A549 (cell line): ENCODE measurements around the gene KIAA0930. TPM values are rescaled to one million over a fixed set of nuclear protein-coding genes. Genes with fewer than 3 reads are reported as not detected.

ENCODE experiments used
- ATAC-seq, 2 experiments: fragments of 200-7000 bp in 1 of 2; fragments of >200 bp in 1 of 2; cut with Nextera tagmentation in 1 of 2; cut with Tn5 transposase in 1 of 2; 3 replicates each; pipeline versions ENCODE4 v1.8.0 to v1.9.1; 2018 to 2020; ENCODE audit warnings: mild to moderate bottlenecking in 1 of 2, moderate library complexity in 1 of 2
- CTCF ChIA-PET: fragments of 300-600 bp; sonication (Branson Sonifier 250); formaldehyde crosslinking; extraction: SDS; loops from one replicate; lab custom pipeline; 2021; ENCODE audit warnings: antibody characterized with exemption, inconsistent platforms; lab: Yijun Ruan, JAX
- POLR2A ChIA-PET: fragments of 350-600 bp; formaldehyde crosslinking; extraction: SDS; loops from one replicate; lab custom pipeline; 2021; ENCODE audit warnings: antibody characterized with exemption, inconsistent platforms; lab: Yijun Ruan, JAX
- DNase-seq, 2 experiments: peaks; one replicate each; pipeline versions ENCODE4 v3.0.0 to v3.0.0-alpha.2; 2011 to 2016; ENCODE audit warnings: low read depth in 1 of 2, low spot score in 1 of 2
- FAIRE-seq: peaks from 2 replicates; lab custom pipeline; 2011; peaks lifted over from hg19 to GRCh38; lab: Jason Lieb, UNC
- H3K27ac ChIP-seq, 2 experiments: fragments of >200 bp; sonication (Bioruptor Twin); formaldehyde crosslinking; 3 replicates each; pipeline ENCODE4 v1.5.1; 2016 to 2017
- H3K4me1 ChIP-seq: fragments of >200 bp; sonication (Bioruptor Twin); formaldehyde crosslinking; 3 replicates; pipeline ENCODE4 v1.6.1; 2016
- H3K4me2 ChIP-seq: fragments of >200 bp; sonication (Bioruptor Twin); formaldehyde crosslinking; 3 replicates; pipeline ENCODE4 v1.6.1; 2016
- H3K4me3 ChIP-seq: fragments of >200 bp; sonication (Bioruptor Twin); formaldehyde crosslinking; 3 replicates; pipeline ENCODE4 v1.5.1; 2016
- H3K9me3 ChIP-seq: fragments of >200 bp; sonication (Bioruptor Twin); formaldehyde crosslinking; 3 replicates; pipeline ENCODE4 v1.6.1; 2016
- BHLHE40 ChIP-seq: IDR thresholded peaks from 2 replicates; pipeline ENCODE4 v1.6.1; 2012; ENCODE audit warnings: low read depth, low read length, inconsistent platforms
- CBX2 ChIP-seq: fragments of 200-600 bp; sonication (generic); IDR thresholded peaks from 2 replicates; pipeline ENCODE4 v1.6.1; 2016; ENCODE audit warnings: low read depth, mild to moderate bottlenecking, borderline replicate concordance
- CEBPB ChIP-seq, 2 experiments: fragments of >200 bp in 1 of 2; sonication (Bioruptor Twin) in 1 of 2; formaldehyde crosslinking in 1 of 2; IDR thresholded peaks; 2 replicates each; pipeline ENCODE4 v1.6.1; 2012 to 2016
- CHD4 ChIP-seq: fragments of 200-600 bp; sonication (generic); IDR thresholded peaks from 2 replicates; pipeline ENCODE4 v1.6.1; 2016; ENCODE audit warnings: antibody characterized with exemption, mild to moderate bottlenecking, borderline replicate concordance
- EHF ChIP-seq: fragments of 250-450 bp; sonication (Bioruptor Pico); IDR thresholded peaks from 2 replicates; pipeline ENCODE4 v1.5.0; 2020; ENCODE audit warnings: mild to moderate bottlenecking
- EHMT2 ChIP-seq: fragments of 200-600 bp; sonication (generic); IDR thresholded peaks from 2 replicates; pipeline ENCODE4 v1.6.1; 2016; ENCODE audit warnings: antibody characterized with exemption, low read depth, mild to moderate bottlenecking, moderate library complexity
- FOSB ChIP-seq: fragments of 250-450 bp; sonication (Bioruptor Pico); IDR thresholded peaks from 2 replicates; pipeline ENCODE4 v1.5.0; 2020; ENCODE audit warnings: mild to moderate bottlenecking, moderate library complexity
- HDAC2 ChIP-seq: fragments of 200-600 bp; sonication (generic); IDR thresholded peaks from 2 replicates; pipeline ENCODE4 v1.6.1; 2016
- HOXB13 ChIP-seq: fragments of 250-450 bp; sonication (Bioruptor Pico); IDR thresholded peaks from 2 replicates; pipeline ENCODE4 v1.5.0; 2020; ENCODE audit warnings: low read depth, mild to moderate bottlenecking, moderate library complexity
- HOXB5 ChIP-seq: fragments of 250-450 bp; sonication (Bioruptor Pico); IDR thresholded peaks from 2 replicates; pipeline ENCODE4 v1.5.0; 2020; ENCODE audit warnings: mild to moderate bottlenecking, moderate library complexity
- KDM5A ChIP-seq: fragments of 200-600 bp; sonication (generic); IDR thresholded peaks from 2 replicates; pipeline ENCODE4 v1.6.1; 2016; ENCODE audit warnings: antibody characterized with exemption, mild to moderate bottlenecking
- RARB ChIP-seq: fragments of 250-450 bp; sonication (Bioruptor Pico); IDR thresholded peaks from 2 replicates; pipeline ENCODE4 v1.8.0; 2021; ENCODE audit warnings: mild to moderate bottlenecking, moderate library complexity
- RCOR1 ChIP-seq: fragments of 150-350 bp; IDR thresholded peaks from 2 replicates; pipeline ENCODE4 v1.6.1; 2014; ENCODE audit warnings: antibody characterized with exemption, low read length, low read depth
- RFX5 ChIP-seq: fragments of 450-650 bp; IDR thresholded peaks from 2 replicates; pipeline ENCODE4 v1.7.1; 2014; ENCODE audit warnings: antibody characterized with exemption, mild to moderate bottlenecking, moderate library complexity
- TP53 ChIP-seq: fragments of 250-450 bp; sonication (Bioruptor Pico); IDR thresholded peaks from 2 replicates; pipeline ENCODE4 v1.5.0; 2021; ENCODE audit warnings: mild to moderate bottlenecking, moderate library complexity
- ZC3H11A ChIP-seq: fragments of 450-650 bp; IDR thresholded peaks from 2 replicates; pipeline ENCODE4 v1.6.1; 2014; ENCODE audit warnings: antibody characterized with exemption, mild to moderate bottlenecking
- ZNF302 ChIP-seq: fragments of 250-450 bp; sonication (Bioruptor Pico); IDR thresholded peaks from 2 replicates; pipeline ENCODE4 v1.9.0; 2021; ENCODE audit warnings: inconsistent platforms, mild to moderate bottlenecking, moderate library complexity
- WGBS: methylation state at CpG from one replicate; pipeline ENCODE4 v1.1.6; 2017; ENCODE audit errors: missing lambda C conversion rate; 5-methylcytosine and 5-hydroxymethylcytosine counted together
- polyA plus RNA-seq, 4 experiments: library from polyadenylated mRNA; depleted of rRNA in 3 of 4; stranded (reverse); fragments of >200 nt; fragmentation: RNase III in 1 of 4; extraction: RNeasy Plus Mini Kit Qiagen cat#74134 plus additional on column Dnase treatment in 1 of 4; gene quantifications; 2 replicates in 3 of 4; 3 replicates in 1 of 4; pipeline ENCODE4 v1.2.3, GENCODE V29; 2011 to 2017
- TF ChIP-seq, protein P1 (sequence below): IDR thresholded peaks from 2 replicates; pipeline ENCODE4 v1.6.1; 2012
- TF ChIP-seq, protein P2 (sequence below): fragments of 150-350 bp; IDR thresholded peaks from 2 replicates; pipeline ENCODE4 v1.6.1; 2014; ENCODE audit warnings: low read depth, mild to moderate bottlenecking, low read length
- TF ChIP-seq, protein P3 (sequence below): fragments of 250-450 bp; sonication (Bioruptor Pico); IDR thresholded peaks from 2 replicates; pipeline ENCODE4 v1.5.0; 2021; ENCODE audit warnings: mild to moderate bottlenecking, moderate library complexity, borderline replicate concordance
- TF ChIP-seq, protein P4 (sequence below): fragments of >200 bp; sonication (Bioruptor Twin); formaldehyde crosslinking; IDR thresholded peaks from 3 replicates; pipeline ENCODE4 v1.5.1; 2016

The KIAA0930 gene
- polyA plus RNA-seq, 2 of the 4 experiments (the other 2 are of a cell fraction), result 47.7 to 60.0 TPM

DNA sequence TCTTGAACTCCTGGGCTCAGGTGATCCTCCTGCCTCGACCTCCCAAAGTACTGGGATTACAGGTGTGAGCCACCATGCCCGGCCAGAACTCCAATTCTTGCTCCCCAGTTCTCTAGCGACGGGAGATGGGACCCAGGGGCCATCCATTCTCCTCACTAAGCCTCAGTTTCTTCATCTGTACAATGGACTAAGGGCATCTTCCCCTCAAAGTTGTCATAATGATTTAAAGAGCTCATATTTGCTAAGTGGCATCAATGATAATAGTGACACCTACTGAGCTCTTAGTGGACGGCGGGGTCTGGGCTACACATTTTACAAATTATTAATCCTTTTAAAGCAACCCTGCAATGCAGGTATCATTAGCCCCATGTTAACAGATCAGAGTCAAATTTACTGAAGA lies 34.5 kb downstream of the KIAA0930 start:
- CTCF ChIA-PET, result no interaction called here
- no peaks in the 10 kb centered on the region for H3K9me3 ChIP-seq
- H3K4me3 ChIP-seq, result no peak overlapping the region
- DNase-seq, result no peak
- no peak overlapping the region for H3K4me2 ChIP-seq
- POLR2A ChIA-PET, result no interaction called here
- WGBS, result 85% methylated on average over 6 of the region's 6 CpGs
- no peak overlapping the region for H3K27ac ChIP-seq
- TF ChIP-seq, protein P1, sequence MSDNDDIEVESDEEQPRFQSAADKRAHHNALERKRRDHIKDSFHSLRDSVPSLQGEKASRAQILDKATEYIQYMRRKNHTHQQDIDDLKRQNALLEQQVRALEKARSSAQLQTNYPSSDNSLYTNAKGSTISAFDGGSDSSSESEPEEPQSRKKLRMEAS, result no peak
- no peak for TF ChIP-seq CEBPB (IDR thresholded peaks at IDR 0.05)
- no peak for TF ChIP-seq HOXB5 (CRISPR knock-in tag)
- TF ChIP-seq, protein P2, sequence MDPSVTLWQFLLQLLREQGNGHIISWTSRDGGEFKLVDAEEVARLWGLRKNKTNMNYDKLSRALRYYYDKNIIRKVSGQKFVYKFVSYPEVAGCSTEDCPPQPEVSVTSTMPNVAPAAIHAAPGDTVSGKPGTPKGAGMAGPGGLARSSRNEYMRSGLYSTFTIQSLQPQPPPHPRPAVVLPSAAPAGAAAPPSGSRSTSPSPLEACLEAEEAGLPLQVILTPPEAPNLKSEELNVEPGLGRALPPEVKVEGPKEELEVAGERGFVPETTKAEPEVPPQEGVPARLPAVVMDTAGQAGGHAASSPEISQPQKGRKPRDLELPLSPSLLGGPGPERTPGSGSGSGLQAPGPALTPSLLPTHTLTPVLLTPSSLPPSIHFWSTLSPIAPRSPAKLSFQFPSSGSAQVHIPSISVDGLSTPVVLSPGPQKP, result no peak
- TF ChIP-seq FOSB (CRISPR knock-in tag), result no peak
- TF ChIP-seq HDAC2, result no peak
- no peak for TF ChIP-seq RFX5
- no peak for TF ChIP-seq CBX2
- TF ChIP-seq EHF, result no peak
- TF ChIP-seq KDM5A, result no peak
- no peak for TF ChIP-seq HOXB13 (CRISPR knock-in tag)
- TF ChIP-seq EHMT2, result no peak
- no peak for TF ChIP-seq RCOR1
- TF ChIP-seq, protein P3, sequence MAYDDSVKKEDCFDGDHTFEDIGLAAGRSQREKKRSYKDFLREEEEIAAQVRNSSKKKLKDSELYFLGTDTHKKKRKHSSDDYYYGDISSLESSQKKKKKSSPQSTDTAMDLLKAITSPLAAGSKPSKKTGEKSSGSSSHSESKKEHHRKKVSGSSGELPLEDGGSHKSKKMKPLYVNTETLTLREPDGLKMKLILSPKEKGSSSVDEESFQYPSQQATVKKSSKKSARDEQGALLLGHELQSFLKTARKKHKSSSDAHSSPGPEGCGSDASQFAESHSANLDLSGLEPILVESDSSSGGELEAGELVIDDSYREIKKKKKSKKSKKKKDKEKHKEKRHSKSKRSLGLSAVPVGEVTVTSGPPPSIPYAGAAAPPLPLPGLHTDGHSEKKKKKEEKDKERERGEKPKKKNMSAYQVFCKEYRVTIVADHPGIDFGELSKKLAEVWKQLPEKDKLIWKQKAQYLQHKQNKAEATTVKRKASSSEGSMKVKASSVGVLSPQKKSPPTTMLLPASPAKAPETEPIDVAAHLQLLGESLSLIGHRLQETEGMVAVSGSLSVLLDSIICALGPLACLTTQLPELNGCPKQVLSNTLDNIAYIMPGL, result no peak
- no peak for TF ChIP-seq BHLHE40
- no peak for TF ChIP-seq ZC3H11A
- no peak for FAIRE-seq
- peaks cover 34% of the 10 kb centered on the region for H3K4me1 ChIP-seq
- ATAC-seq, result no peak

DNA sequence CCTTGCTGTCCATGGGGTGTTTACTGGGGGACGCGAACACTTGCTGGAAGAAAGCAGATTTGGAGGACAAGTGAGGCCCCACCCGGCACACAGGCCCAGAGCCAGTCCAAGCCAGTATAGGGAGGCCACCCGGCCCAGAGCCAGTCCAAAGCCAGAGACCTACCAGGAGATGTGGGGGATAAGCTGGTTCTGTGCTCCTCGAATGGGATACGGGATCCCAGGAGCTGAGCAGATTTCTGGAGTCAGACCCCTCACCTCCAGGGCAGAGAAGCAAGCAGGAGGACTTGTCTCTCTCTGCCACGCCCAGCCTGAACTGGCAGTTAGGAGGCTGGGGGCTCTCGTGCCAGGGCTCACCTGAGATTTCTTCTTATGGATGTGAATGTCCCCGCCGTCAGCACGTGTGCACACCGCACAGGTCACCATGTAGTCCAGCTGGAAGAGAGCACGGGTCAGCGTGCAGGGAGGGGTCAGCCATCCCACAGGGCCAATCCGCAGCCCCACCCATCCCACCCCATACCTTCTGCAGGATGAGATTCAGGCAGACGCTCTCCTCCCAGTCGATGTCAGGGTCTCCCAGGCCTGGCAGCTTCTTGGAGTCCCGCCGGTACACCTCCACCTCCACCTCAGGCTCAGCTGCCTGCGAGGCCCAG lies 35.3 kb downstream of the KIAA0930 start:
- TF ChIP-seq CHD4, result no peak
- TF ChIP-seq, all 56 proteins: peak for 0
- H3K4me1 ChIP-seq, result peaks cover 26% of the 10 kb centered on the region
- CTCF ChIA-PET, result interaction anchor here (1.2 kb wide), 1 partner anchor 59 kb away, joined by 4 read pairs; no protein-coding TSS in a partner anchor
- H3K9me3 ChIP-seq, result no peaks in the 10 kb centered on the region
- no peak for FAIRE-seq
- WGBS, result 91% methylated on average over 6 of the region's 20 CpGs
- POLR2A ChIA-PET, result no interaction called here
- no peak overlapping the region for H3K4me3 ChIP-seq
- no peak overlapping the region for H3K27ac ChIP-seq
- no peak overlapping the region for H3K4me2 ChIP-seq
- ATAC-seq, result no peak
- DNase-seq, result no peak

DNA sequence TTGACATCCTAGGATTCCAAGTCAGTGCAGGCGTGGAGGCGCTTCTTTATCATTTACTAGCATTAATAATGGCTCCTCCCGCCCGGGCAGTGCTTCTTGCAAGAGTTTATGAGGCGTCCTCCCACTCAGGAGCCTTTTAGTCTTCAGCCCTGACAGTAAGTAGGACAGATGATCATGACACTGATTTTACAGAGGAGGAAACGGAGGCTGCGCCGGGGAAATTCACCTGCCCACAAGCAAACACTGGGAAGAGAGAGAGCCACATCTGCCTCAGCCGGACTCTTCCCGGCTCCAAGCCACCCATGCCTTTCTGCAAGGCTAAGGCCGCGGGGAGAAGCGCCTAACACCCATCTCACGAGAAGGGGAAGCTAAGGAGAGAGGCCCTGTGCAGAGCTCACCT lies 35.9 kb downstream of the KIAA0930 start:
- H3K9me3 ChIP-seq, result no peaks in the 10 kb centered on the region
- H3K27ac ChIP-seq, result no peak overlapping the region
- WGBS, result 94% methylated on average over 14 of the region's 14 CpGs
- ChIA-PET CTCF (interaction anchor here (1.2 kb wide), 1 partner anchor 59 kb away, joined by 4 read pairs; no protein-coding TSS in a partner anchor), POLR2A (no interaction called here)
- H3K4me3 ChIP-seq, result no peak overlapping the region
- no peak for TF ChIP-seq TP53
- no peak for TF ChIP-seq RFX5
- no peak for TF ChIP-seq ZNF302 (CRISPR knock-in tag)
- TF ChIP-seq, protein P4, sequence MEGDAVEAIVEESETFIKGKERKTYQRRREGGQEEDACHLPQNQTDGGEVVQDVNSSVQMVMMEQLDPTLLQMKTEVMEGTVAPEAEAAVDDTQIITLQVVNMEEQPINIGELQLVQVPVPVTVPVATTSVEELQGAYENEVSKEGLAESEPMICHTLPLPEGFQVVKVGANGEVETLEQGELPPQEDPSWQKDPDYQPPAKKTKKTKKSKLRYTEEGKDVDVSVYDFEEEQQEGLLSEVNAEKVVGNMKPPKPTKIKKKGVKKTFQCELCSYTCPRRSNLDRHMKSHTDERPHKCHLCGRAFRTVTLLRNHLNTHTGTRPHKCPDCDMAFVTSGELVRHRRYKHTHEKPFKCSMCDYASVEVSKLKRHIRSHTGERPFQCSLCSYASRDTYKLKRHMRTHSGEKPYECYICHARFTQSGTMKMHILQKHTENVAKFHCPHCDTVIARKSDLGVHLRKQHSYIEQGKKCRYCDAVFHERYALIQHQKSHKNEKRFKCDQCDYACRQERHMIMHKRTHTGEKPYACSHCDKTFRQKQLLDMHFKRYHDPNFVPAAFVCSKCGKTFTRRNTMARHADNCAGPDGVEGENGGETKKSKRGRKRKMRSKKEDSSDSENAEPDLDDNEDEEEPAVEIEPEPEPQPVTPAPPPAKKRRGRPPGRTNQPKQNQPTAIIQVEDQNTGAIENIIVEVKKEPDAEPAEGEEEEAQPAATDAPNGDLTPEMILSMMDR, result no peak
- TF ChIP-seq RARB (CRISPR knock-in tag), result no peak
- DNase-seq, result no peak
- no peak for ATAC-seq
- no peak overlapping the region for H3K4me2 ChIP-seq
- FAIRE-seq, result no peak
- peaks cover 20% of the 10 kb centered on the region for H3K4me1 ChIP-seq
